ENCODE results near the gene KCTD8.

KCTD8 gene

DNA sequence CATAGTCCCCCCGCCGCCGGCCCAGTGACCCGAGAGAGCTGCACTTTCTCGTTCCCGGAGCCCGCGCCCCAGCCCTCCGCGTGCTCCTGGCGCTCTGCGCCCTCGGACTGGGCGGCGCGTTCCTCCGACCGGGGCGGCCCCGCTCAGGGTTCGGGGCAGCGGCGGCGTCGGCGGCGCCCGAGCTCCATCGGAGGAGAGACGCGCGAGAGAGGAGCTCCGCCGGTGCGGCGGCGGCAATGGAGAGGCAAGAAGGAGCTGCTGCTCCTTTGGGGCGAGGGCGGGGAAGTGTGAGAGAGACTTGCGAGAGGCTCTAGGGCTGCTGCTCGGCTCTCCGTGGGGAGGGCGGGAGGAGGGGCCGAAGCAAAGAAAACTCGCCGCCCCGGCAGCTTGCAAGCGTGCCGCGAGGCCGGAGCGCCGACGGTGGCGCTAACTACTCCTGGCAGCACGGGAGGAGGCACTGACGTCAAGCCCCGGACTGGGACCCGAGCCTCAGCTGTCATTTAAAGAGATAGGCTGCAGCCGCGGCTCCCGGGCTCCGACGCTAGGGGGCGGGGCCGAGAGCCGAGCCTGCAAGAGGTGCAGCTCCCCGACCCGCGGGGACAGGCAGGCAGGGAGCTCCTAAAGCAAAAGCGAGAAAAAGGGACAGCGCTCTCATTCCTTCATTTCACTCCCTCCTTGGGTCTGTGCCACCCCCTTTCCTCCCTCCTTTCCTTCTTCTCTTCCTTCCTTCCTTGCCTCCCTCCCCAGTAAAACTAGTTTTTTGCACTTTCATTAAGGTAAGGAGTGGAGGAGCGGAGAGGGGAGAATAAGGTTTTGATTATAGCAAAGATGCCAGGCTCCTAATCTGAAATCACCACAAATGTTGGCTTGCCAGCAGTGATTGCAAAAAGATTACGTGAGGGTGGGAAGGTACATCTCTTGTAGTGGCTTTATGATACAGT, at the start of gene KCTD8:
Gene KCTD8, minus strand, starts transcription at position 289 of the 941 bp plus-strand sequence.
- TF ChIP-seq GATA3 (IDR thresholded peaks at IDR 0.05; ENCODE audit: low read depth, low read length) (no peak), GATA2 (IDR thresholded peaks at IDR 0.05; ENCODE audit: low read depth, low read length) (no peak)

DNA sequence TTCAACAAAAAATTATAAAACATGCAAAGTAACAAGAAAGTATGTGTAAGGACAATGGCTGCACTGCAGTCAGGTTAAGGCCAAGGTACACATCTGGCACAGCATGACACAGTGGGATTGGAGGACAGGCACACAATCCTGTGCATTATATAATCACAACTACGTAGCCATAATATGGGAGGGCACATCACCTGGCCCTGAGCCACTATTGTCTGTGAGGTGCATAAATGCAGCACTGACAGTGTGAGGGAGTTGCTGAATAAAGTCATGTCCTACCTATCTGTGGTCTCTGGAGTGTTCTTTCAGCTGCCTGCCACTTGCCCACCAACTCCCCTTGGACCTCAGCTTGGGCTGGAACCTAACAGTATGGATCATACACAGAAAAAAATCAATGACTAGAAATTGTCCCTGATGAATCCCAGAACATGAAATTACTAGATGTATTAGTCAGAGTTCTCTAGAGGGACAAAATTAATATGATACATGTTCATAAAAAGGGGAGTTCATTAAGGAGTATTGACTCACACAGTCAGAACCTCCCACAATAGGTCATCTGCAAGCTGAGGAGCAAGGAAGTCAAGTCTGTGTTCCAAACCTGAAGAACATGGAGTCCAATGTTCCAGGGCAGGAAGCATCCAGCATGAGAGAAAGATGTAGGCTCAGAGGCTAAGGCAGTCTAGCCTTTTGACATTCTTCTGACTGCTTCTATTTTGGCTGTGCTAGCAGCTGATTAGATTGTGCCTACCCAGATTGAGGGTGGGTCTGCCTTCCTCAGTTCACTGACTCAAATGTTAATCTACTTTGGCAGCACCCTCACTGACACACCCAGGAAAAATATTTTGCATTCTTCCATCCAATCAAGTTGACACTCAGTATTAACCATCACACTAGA, 46.4 kb upstream of the KCTD8 start:
- no peak for TF ChIP-seq GATA3 (IDR thresholded peaks at IDR 0.05; ENCODE audit: low read depth, low read length)

DNA sequence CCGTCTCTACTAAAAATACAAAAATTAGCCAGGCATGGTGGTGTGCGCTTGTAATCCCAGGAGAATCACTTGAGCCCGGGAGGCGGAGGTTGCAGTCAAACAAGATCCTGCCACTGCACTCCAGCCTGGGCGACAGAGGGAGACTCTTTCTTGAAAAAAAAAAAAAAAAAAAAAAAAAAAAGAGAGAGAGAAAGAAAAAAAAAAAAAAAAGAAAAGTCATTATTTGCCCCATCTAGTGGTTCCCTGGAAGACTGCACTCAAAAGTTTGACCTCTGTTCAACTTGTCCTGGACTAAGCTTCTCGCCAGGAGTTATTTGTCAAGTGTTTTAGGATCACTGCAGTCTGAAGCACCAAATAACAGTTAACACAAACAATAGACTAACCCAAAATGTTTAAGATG, 45.3 kb upstream of the KCTD8 start:
- TF ChIP-seq GATA3 (IDR thresholded peaks at IDR 0.05; ENCODE audit: low read depth, low read length) (no peak), GATA2 (IDR thresholded peaks at IDR 0.05; ENCODE audit: low read depth, low read length) (no peak)

DNA sequence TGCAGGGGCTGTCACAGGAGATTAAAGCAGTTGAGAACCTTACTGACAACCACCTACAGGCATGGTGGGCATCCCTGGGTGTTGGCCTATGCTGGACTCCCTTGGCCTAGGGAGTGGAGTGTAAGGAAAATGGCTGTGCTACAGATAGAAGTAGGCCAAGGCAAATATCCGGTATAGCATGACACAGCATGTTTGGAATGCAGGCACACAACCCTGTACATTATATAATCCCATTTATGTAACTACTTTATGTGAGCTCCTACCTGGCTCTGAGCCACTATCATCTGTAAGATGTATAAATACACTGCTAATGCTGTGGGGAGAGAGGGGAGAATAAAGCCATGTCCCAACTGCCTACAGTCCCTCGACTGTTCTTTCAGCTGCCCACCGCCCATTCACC, 38.7 kb upstream of the KCTD8 start:
- TF ChIP-seq GATA2 (IDR thresholded peaks at IDR 0.05; ENCODE audit: low read depth, low read length), result no peak
- TF ChIP-seq GATA3 (IDR thresholded peaks at IDR 0.05; ENCODE audit: low read depth, low read length), result no peak

DNA sequence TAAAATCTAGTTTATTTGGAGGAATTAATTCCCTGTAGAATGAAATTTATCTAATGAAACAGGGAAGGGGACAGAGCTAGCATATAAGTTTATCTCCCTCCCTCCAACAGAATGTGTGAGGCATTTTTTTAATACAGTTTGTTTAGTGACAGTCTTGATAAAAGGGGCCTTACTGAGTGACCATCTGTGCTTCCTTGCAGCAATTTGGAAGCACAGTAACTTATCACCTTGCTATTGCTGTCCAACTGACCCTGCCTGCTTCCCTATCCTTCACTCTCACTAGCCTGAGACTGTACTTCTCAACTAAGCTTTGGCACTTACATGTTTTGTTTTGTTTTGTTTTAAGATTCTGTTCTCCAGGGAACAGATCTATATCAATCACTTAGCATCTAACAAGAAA, 31.1 kb upstream of the KCTD8 start:
- TF ChIP-seq GATA2 (IDR thresholded peaks at IDR 0.05; ENCODE audit: low read depth, low read length) (no peak), GATA3 (IDR thresholded peaks at IDR 0.05; ENCODE audit: low read depth, low read length) (no peak)

DNA sequence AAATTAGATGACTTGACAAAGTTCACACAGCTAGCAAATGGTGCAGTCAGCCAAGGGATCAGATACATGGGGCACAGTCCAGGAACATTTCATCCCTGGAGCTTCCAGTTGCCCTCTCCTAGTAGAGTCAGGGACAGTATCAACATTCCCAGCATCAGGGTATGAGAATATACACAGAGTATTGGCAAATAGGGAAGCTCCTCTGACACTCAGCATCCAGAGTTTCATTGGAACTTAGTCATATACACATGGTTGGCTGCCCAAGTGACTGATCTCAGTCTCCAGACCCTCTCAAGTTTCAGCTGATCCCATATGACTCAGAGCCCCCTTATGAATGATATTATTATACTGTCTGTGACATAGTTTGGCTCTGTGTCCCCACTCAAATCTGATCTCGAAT, 13.7 kb upstream of the KCTD8 start:
- TF ChIP-seq GATA2 (IDR thresholded peaks at IDR 0.05; ENCODE audit: low read depth, low read length) (no peak), GATA3 (IDR thresholded peaks at IDR 0.05; ENCODE audit: low read depth, low read length) (no peak)

DNA sequence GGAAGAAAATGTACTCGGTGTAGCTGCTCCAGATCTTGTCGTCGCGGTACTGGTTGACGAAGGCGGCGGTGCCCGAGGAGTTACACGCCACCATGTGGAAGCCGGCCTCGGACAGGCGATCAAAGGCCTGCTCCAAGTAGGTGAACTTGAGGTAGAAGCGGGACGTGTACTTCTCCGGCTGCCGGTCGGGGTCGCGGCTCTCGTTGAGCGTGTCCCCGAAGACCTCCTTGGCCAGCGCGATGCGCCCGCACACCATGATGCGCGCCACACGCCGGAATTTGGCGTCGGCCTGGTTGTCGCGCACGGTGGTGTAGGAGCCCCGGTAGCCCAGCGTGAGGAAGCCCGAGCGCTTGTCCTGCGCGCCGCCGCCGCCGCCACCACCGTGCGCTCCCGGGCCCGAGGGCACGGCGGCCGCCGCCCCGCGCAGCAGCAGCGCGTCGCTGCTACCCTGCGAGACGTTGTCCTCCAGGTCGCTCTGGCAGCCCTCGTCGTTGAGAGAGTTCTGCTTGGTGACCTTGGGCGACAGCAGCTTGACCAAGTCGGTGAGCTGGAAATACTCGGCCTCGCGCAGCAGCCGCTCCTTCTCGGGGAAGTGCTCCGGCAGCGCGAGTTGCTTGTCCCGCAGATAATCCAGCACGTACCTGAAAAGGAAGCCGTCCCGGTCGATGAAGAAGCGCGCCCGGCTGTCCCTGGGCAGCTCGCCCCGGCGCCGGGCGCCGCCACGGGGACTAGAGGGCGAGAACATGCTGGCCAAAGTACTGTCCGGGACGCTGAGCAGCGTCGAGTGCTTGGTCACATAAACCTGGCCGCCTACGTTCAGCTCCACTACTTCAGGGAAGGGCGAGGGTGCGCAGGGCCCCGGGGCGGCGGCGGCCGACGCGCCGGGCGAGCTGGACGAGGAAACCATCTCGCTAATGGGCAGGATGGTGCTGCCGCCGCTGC, 775 bp downstream of the KCTD8 start:
- TF ChIP-seq GATA3 (IDR thresholded peaks at IDR 0.05; ENCODE audit: low read depth, low read length), result no peak

DNA sequence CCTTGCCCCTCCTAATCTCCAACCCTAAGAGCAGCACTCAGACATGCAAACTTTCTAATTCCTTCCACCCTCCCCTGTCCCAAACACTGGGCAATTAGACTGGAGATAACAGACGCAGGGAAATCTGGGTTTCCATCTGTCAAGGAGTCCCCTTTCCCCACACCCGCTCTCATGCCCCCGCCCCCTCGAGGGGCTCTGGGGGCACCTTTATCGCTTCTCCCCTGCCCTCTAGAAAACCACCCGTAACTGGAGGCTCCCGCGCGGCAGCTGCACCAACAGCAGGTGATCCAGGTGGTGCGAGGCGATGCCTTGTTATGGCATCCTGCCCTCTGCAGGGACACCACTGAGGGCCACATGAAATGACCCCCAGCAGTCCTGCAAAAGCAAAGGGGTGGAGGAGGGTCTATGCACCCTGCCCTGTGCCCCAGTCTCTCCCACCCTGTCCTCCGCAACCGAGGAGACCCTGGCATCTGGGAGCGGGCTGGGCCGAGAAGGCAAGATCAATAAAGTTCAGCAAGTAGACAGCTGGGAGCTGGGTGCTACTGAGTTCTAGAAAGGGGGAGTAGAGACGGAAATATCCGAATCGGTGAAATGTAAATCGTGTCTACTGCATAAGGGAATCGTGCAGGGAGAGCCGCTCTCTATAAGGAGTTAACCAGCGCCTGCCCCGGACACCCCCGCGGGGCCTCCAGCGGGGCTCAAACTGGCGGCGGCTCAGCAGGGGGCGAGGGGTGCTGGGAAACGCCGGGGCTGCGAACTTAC, 1.6 kb downstream of the KCTD8 start:
- TF ChIP-seq GATA2 (IDR thresholded peaks at IDR 0.05; ENCODE audit: low read depth, low read length), result no peak
- TF ChIP-seq GATA3 (IDR thresholded peaks at IDR 0.05; ENCODE audit: low read depth, low read length), result no peak

DNA sequence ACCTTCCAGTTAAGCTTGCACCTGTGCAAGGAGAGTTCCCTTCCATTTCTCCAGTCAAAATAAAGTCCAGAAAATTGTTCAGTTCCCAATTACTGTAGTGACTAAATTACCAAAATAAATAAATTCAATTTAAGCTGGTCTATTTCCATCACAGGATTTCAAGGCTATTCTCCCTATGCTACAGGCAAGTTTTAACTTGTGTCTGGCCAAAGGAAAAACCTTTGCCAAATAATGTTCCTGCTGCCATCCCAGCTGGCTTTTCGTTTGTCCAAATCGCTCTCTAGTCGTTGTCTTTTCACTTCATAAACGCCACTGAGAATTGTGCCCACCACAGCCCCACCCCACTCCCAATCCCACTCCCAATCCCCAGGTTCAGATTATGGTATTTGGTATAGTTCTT, 2.4 kb downstream of the KCTD8 start:
- TF ChIP-seq GATA3 (IDR thresholded peaks at IDR 0.05; ENCODE audit: low read depth, low read length) (no peak), GATA2 (IDR thresholded peaks at IDR 0.05; ENCODE audit: low read depth, low read length) (no peak)

DNA sequence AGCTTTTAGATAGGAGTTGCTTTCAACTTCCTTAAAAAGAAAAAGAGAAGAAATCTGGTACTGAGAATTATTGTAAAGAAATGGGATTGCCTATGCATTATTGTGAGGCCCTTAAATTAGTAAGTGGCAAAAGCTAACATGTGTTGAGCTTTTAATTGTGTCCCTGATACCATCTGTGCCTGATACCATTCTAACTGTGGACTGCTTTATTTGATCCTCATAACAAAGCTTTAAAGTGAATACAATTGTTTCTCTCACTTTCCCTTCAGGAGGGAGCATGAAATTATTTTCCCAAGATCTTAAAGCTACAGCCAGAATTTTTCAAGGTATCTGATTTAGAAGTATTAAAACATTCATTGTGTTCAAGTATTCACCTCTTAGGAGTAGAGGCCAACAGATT, 9.9 kb downstream of the KCTD8 start:
- no peak for TF ChIP-seq GATA3 (IDR thresholded peaks at IDR 0.05; ENCODE audit: low read depth, low read length)
- no peak for TF ChIP-seq GATA2 (IDR thresholded peaks at IDR 0.05; ENCODE audit: low read depth, low read length)

DNA sequence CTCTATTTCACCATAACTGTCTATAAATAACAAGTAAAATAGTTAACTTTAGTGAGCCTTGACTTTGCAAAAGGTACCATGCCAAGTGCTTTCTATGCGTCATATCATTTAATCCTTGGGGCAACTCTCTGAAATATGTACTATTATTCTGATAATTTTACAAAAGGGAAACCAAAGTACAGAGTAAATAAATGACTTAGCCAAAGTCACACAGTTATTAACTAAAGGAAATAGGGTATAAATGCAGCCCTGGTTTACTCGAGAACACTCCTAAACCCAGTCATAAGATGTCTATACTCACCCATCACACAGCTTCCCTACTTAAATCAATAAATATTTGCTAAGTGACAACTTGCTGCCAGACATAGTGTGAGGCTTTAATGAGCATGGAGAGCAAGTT, 14.4 kb downstream of the KCTD8 start:
- TF ChIP-seq GATA3 (IDR thresholded peaks at IDR 0.05; ENCODE audit: low read depth, low read length), result no peak
- no peak for TF ChIP-seq GATA2 (IDR thresholded peaks at IDR 0.05; ENCODE audit: low read depth, low read length)

DNA sequence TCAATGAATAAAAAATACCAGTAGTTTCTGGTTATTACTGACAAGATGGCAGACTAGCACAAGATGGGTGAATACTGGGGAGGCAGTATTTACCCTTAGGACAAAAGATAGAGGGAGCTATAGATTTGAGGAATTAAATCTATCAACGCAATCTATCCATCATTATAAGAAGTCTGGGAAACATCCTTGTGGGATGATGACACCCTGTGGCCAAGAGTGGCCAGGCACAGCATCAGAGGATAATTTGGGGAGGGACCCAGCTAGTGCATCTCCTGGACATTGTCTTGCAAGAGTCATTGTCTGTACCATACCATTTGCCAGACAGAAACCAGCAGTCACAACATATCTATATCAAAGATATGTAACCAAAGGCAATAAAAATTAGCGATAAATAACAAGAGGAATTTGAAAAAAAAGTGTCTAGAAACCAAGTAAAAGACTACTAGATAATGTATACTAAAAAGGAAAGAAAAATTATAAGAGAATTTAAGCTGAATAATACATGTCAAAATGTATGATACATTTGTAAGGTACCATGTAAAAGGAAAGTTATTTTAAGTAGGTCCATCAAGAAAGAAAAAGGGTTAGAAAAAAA, 22.9 kb downstream of the KCTD8 start:
- TF ChIP-seq GATA3 (IDR thresholded peaks at IDR 0.05; ENCODE audit: low read depth, low read length) (no peak), GATA2 (IDR thresholded peaks at IDR 0.05; ENCODE audit: low read depth, low read length) (no peak)

DNA sequence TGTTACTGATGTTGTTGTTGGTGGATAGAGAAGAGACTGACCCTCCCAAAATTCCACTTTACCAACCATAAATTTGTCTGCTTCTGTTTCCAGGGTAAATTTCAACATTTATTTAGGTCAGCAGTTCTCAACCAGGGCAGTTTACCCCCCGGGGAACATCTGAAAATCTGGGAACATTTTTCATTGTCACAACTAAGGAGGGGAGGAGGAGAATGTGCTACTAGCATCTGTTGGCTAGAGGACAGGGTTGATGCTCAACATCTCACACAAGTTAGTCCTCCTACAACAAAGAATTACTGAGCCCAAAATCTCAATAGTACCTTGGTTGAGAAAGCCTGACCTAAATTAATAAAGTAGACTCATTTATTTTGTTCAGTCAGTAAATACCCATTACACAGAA, 25.7 kb downstream of the KCTD8 start:
- TF ChIP-seq GATA2 (IDR thresholded peaks at IDR 0.05; ENCODE audit: low read depth, low read length) (no peak), GATA3 (IDR thresholded peaks at IDR 0.05; ENCODE audit: low read depth, low read length) (no peak)

Data from SH-SY5Y (cell line).